Measurements from ENCODE around the gene KCNJ10. TPM values are rescaled to one million over a fixed set of nuclear protein-coding genes. Genes with fewer than 3 reads are reported as not detected.

KCNJ10 gene
- polyA plus RNA-seq, 1 donor, result 0.52 TPM

DNA sequence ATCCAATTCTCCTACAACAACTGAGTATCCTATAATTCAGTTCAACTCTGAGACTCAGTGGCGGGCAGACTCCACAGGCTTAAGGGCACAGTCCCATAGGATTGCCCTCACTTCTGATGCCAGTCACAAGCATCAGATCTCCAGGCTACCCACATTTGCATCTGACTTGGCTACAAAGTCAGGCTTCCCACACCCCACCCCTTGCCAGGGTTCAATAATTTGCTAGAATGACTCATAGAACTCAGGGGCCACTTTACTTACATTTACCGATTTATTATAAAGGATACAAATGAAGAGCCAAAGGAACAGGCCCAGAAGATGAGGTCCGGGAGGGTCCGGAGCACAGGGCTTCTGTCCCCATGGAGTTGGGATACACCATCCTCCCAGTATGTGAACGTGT, 80.0 kb downstream of the KCNJ10 start:
- Histone ChIP-seq H3K4me1 (ENCODE audit: control insufficient read depth, insufficient read depth, low read length) (peaks cover 5% of the 10 kb centered on the region), H3K27me3 (ENCODE audit: control insufficient read depth, insufficient read depth, low read length) (no peaks in the 10 kb centered on the region), H3K27ac (ENCODE audit: low read length) (no peak overlapping the region), H3K36me3 (ENCODE audit: control insufficient read depth, insufficient read depth, low read length) (no peaks in the 10 kb centered on the region), H3K4me3 (ENCODE audit: low read length) (no peak overlapping the region), H3K9me3 (ENCODE audit: control insufficient read depth, low read depth, low read length) (peaks cover 6% of the 10 kb centered on the region)
- WGBS (ENCODE audit: insufficient coverage, low lambda C conversion rate), result 100% methylated on average over 1 of the region's 5 CpGs
- DNase-seq, result no peak

DNA sequence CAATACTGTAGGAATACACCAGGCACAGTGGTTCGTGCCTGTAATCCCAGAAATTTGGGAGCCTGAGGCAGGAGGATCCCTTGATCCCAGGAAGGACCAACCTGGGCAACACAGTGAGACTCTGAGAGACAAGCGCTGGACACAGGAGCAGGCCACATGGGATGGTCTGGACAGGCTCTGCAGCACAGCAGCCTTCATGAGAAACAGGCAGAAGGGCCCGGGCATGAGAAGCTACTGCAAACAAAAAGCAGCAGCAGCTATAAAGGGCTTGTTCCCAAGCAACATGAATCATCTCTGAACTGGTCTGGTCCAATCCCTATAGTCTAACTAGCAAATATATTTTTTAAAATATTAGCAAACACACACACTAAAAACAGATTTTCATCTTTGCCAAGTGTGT, 80.4 kb downstream of the KCNJ10 start:
- no peak for DNase-seq
- Histone ChIP-seq H3K4me1 (ENCODE audit: control insufficient read depth, insufficient read depth, low read length) (peaks cover 5% of the 10 kb centered on the region), H3K27ac (ENCODE audit: low read length) (no peak overlapping the region), H3K36me3 (ENCODE audit: control insufficient read depth, insufficient read depth, low read length) (no peaks in the 10 kb centered on the region), H3K4me3 (ENCODE audit: low read length) (no peak overlapping the region), H3K9me3 (ENCODE audit: control insufficient read depth, low read depth, low read length) (peaks cover 6% of the 10 kb centered on the region), H3K27me3 (ENCODE audit: control insufficient read depth, insufficient read depth, low read length) (no peaks in the 10 kb centered on the region)
- no CpG with 5 or more reads among the region's 3 CpGs for WGBS (ENCODE audit: insufficient coverage, low lambda C conversion rate)

DNA sequence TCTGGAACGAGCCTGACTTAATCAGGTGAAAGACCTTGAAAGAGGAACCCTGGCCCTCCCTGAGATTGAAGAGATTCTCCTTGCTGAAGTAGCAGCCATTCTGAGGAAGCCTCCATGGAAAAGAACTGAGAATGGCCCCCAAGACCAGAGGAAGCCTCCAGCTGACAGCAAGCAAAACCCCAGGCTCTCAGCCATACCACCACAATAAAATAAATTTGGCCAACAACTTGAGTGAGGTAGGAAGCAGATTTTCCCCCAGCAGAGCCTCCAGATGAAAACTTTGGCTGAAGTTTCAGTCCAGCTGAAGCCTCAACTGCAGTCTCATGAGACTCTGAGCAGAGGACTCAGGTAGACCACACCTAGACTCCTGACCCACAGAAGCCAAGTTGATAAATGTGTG, 82.0 kb downstream of the KCNJ10 start:
- WGBS (ENCODE audit: insufficient coverage, low lambda C conversion rate), result no CpG with 5 or more reads among the region's 1 CpG
- H3K4me3 ChIP-seq (ENCODE audit: low read length), result no peak overlapping the region
- no peak for DNase-seq
- H3K27ac ChIP-seq (ENCODE audit: low read length), result no peak overlapping the region
- H3K4me1 ChIP-seq (ENCODE audit: control insufficient read depth, insufficient read depth, low read length), result peaks cover 5% of the 10 kb centered on the region
- no peaks in the 10 kb centered on the region for H3K36me3 ChIP-seq (ENCODE audit: control insufficient read depth, insufficient read depth, low read length)
- H3K27me3 ChIP-seq (ENCODE audit: control insufficient read depth, insufficient read depth, low read length), result no peaks in the 10 kb centered on the region
- H3K9me3 ChIP-seq (ENCODE audit: control insufficient read depth, low read depth, low read length), result peaks cover 6% of the 10 kb centered on the region

DNA sequence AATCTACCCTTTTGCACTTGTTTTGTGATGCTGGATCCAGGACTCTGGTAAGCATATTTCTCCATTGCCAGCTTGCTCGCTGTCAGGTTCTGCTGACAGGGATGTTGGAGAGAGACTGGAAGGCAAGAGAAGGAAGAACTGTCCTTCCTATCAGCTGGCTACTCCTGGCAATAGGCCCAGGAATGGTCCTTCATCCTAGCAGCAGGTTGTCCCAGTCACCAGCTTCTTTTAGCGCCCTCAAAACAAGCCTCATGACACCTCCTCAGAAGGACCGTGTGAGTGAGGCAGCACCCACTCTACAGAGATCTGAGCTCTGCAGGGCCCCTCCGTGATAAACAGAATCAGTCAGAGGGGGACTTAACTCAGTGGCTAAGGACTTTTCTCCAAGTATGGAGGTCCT, 82.8 kb downstream of the KCNJ10 start:
- no peaks in the 10 kb centered on the region for H3K36me3 ChIP-seq (ENCODE audit: control insufficient read depth, insufficient read depth, low read length)
- H3K27me3 ChIP-seq (ENCODE audit: control insufficient read depth, insufficient read depth, low read length), result no peaks in the 10 kb centered on the region
- DNase-seq, result no peak
- H3K27ac ChIP-seq (ENCODE audit: low read length), result no peak overlapping the region
- peaks cover 2% of the 10 kb centered on the region for H3K4me1 ChIP-seq (ENCODE audit: control insufficient read depth, insufficient read depth, low read length)
- H3K4me3 ChIP-seq (ENCODE audit: low read length), result no peak overlapping the region
- WGBS (ENCODE audit: insufficient coverage, low lambda C conversion rate), result no CpG with 5 or more reads among the region's 4 CpGs
- H3K9me3 ChIP-seq (ENCODE audit: control insufficient read depth, low read depth, low read length), result peaks cover 6% of the 10 kb centered on the region

DNA sequence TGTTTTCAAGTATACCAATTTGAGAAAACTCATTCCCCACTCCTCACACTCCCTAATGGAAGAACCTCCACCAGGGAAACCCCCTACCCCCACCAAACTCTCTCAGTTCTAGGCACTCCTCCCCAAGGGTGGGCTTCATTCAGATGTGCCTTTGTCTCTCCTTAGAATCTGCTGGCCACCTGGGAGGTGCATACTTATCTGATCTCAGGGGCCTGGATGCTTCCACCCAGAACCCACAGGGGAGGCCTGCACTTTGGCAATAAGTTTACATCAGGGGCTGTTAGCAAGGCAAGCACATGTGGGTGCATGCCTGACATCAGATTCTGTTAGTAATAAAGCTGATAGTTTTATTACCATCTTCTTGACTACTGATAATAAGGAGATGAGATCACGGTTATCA, 83.4 kb downstream of the KCNJ10 start:
- peaks cover 6% of the 10 kb centered on the region for H3K9me3 ChIP-seq (ENCODE audit: control insufficient read depth, low read depth, low read length)
- no peaks in the 10 kb centered on the region for H3K4me1 ChIP-seq (ENCODE audit: control insufficient read depth, insufficient read depth, low read length)
- no peak overlapping the region for H3K4me3 ChIP-seq (ENCODE audit: low read length)
- no peak for DNase-seq
- no peaks in the 10 kb centered on the region for H3K36me3 ChIP-seq (ENCODE audit: control insufficient read depth, insufficient read depth, low read length)
- no peaks in the 10 kb centered on the region for H3K27me3 ChIP-seq (ENCODE audit: control insufficient read depth, insufficient read depth, low read length)
- no peak overlapping the region for H3K27ac ChIP-seq (ENCODE audit: low read length)
- 33% methylated on average over 1 of the region's 1 CpG for WGBS (ENCODE audit: insufficient coverage, low lambda C conversion rate)

DNA sequence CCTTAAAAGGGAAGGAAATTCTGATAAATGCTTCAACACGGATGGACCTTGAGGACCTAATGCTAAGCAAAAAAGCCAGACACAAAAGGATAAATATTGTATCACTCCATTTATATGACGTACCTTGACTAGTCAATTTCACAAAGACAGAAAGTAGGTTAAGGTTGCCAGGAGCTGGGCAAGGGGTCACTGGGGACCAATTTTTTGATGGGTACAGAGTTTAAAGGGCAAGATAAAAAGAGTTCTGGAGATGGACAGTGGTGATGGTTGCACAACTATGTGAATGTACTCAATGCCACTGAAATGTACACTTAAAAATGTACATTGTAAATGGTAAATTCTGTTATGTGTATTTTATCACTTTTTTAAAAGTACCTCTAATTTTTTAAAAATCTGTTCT, 83.9 kb downstream of the KCNJ10 start:
- no peaks in the 10 kb centered on the region for H3K36me3 ChIP-seq (ENCODE audit: control insufficient read depth, insufficient read depth, low read length)
- no peak overlapping the region for H3K4me3 ChIP-seq (ENCODE audit: low read length)
- no peak overlapping the region for H3K27ac ChIP-seq (ENCODE audit: low read length)
- no peaks in the 10 kb centered on the region for H3K4me1 ChIP-seq (ENCODE audit: control insufficient read depth, insufficient read depth, low read length)
- H3K9me3 ChIP-seq (ENCODE audit: control insufficient read depth, low read depth, low read length), result peaks cover 6% of the 10 kb centered on the region
- WGBS (ENCODE audit: insufficient coverage, low lambda C conversion rate), result 100% methylated on average over 1 of the region's 2 CpGs
- DNase-seq, result no peak
- no peaks in the 10 kb centered on the region for H3K27me3 ChIP-seq (ENCODE audit: control insufficient read depth, insufficient read depth, low read length)

DNA sequence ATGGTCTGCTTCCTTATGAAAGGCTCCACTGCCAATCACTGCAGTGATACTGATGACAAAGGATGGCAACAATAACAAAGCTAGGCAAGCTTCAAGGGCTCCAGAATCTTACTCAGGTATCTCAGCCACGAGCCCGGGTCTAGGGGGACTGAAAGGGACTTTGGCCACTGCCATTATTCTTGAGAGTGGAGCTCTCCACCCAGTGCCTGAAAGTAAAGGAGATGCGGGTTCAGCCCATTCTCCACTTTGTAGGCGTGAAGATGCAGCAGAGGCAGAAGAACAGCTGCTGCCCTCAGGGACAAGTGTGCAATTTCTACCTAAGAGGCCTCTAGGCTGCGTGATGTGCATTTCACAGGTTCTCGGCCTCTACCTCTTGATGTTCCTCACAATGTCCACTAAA, 84.5 kb downstream of the KCNJ10 start:
- Histone ChIP-seq H3K4me3 (ENCODE audit: low read length) (no peak overlapping the region), H3K9me3 (ENCODE audit: control insufficient read depth, low read depth, low read length) (peaks cover 6% of the 10 kb centered on the region), H3K27me3 (ENCODE audit: control insufficient read depth, insufficient read depth, low read length) (no peaks in the 10 kb centered on the region), H3K27ac (ENCODE audit: low read length) (no peak overlapping the region), H3K4me1 (ENCODE audit: control insufficient read depth, insufficient read depth, low read length) (no peaks in the 10 kb centered on the region), H3K36me3 (ENCODE audit: control insufficient read depth, insufficient read depth, low read length) (no peaks in the 10 kb centered on the region)
- no CpG with 5 or more reads among the region's 6 CpGs for WGBS (ENCODE audit: insufficient coverage, low lambda C conversion rate)
- no peak for DNase-seq

DNA sequence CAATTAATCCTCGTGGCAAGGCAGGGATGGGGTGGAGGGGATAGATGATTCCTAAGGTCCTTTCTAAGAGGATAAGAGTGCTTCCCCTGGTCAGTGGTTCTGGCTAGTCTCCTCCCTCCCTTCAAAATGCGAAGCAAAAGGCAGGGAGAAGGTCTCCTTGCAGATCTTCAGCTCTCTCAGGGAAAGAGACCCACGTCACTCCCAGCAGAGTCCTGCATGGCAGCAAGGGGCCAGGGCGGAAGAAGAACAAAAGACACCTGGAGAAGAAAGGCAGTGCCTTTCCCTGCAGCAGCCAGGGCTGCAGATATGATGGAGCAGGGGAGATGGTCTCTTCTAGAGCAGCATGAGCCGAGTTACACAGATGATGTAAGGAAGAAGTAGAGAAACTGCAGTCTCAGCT, 86.3 kb downstream of the KCNJ10 start:
- DNase-seq, result no peak
- Histone ChIP-seq H3K27me3 (ENCODE audit: control insufficient read depth, insufficient read depth, low read length) (no peaks in the 10 kb centered on the region), H3K27ac (ENCODE audit: low read length) (no peak overlapping the region), H3K4me3 (ENCODE audit: low read length) (no peak overlapping the region), H3K36me3 (ENCODE audit: control insufficient read depth, insufficient read depth, low read length) (no peaks in the 10 kb centered on the region), H3K4me1 (ENCODE audit: control insufficient read depth, insufficient read depth, low read length) (no peaks in the 10 kb centered on the region), H3K9me3 (ENCODE audit: control insufficient read depth, low read depth, low read length) (peaks cover 6% of the 10 kb centered on the region)
- WGBS (ENCODE audit: insufficient coverage, low lambda C conversion rate), result 80% methylated on average over 1 of the region's 5 CpGs

DNA sequence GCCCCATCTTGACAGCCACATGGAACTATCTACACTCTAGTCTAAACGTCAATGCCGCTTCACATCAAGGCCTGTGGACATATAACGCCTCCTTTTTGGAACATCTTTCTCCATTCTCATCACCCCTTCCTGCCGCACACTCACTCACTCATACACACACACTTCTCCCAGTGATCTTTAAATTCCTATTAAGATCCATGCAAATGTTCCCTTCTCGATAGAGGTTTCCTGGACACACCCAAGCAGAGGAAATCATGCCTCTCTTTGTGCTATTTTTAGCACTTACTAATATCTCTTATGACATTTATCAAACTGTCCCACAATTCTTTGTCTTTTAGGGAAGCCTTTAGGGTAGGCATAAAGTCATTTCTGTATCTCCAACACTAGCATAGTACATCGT, 87.7 kb downstream of the KCNJ10 start:
- Histone ChIP-seq H3K4me1 (ENCODE audit: control insufficient read depth, insufficient read depth, low read length) (no peaks in the 10 kb centered on the region), H3K27me3 (ENCODE audit: control insufficient read depth, insufficient read depth, low read length) (no peaks in the 10 kb centered on the region), H3K36me3 (ENCODE audit: control insufficient read depth, insufficient read depth, low read length) (no peaks in the 10 kb centered on the region), H3K27ac (ENCODE audit: low read length) (no peak overlapping the region), H3K9me3 (ENCODE audit: control insufficient read depth, low read depth, low read length) (peaks cover 6% of the 10 kb centered on the region), H3K4me3 (ENCODE audit: low read length) (no peak overlapping the region)
- no peak for DNase-seq
- 83% methylated on average over 2 of the region's 6 CpGs for WGBS (ENCODE audit: insufficient coverage, low lambda C conversion rate)

DNA sequence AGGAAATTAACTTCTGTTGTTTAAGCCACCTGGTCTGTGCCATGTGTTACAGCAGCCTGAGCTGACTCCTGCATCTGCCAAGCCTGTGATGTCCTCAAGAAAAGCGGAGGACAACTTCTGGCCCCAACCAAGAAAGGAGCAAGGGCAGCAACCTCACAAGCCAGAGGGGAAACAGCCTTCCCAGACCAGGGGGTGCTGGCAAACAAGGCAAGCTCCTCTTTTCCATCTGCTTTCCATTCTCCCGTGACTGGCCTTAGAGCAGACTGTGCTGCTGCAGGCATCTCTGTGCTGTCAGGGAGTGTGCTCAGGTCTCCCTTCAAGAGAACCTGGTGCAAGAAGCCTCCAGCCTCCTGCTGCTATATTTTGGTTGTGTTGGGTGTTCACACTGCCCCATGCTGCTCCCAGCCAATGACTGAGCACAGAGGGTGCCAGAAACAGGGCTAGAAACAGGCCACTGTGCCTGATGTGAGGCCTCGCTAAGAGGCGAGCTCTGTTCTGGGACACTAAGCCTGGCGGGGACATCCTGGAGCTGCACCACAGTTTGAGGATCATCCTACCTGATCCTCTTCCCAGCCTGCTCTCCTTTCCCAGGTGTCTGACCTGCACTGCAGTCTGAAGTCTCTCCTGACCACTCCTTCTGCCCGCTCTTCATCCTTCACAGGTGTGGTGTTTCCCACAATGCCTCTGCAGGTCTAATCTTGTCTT, 88.5 kb downstream of the KCNJ10 start:
- WGBS (ENCODE audit: insufficient coverage, low lambda C conversion rate), result 100% methylated on average over 1 of the region's 6 CpGs
- Histone ChIP-seq H3K36me3 (ENCODE audit: control insufficient read depth, insufficient read depth, low read length) (no peaks in the 10 kb centered on the region), H3K9me3 (ENCODE audit: control insufficient read depth, low read depth, low read length) (peaks cover 4% of the 10 kb centered on the region), H3K4me3 (ENCODE audit: low read length) (no peak overlapping the region), H3K27ac (ENCODE audit: low read length) (no peak overlapping the region), H3K27me3 (ENCODE audit: control insufficient read depth, insufficient read depth, low read length) (no peaks in the 10 kb centered on the region), H3K4me1 (ENCODE audit: control insufficient read depth, insufficient read depth, low read length) (no peaks in the 10 kb centered on the region)
- DNase-seq, result no peak

DNA sequence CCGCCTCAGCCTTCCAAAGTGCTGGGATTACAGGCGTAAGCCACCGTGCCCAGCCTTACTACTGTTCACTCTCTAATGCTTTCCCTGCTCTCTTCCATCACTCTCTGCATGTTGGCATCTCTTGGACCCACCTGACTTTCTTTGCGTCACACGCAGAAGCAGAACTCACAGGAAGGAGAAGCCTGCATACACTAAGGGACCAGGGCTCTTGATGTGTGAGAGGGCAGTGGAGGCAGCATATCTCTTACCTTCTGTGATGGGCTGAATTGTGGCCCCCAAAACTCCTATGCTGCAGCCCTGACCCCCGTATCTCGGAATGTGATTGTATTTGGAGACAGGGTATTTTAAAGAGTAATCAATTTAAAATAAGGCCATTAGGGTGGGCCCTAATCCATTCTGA, 89.2 kb downstream of the KCNJ10 start:
- WGBS (ENCODE audit: insufficient coverage, low lambda C conversion rate), result no CpG with 5 or more reads among the region's 7 CpGs

More for the DNA sequence above, 89.2 kb downstream of the KCNJ10 start:
- no peak overlapping the region for H3K4me3 ChIP-seq (ENCODE audit: low read length)
- no peak overlapping the region for H3K27ac ChIP-seq (ENCODE audit: low read length)
- no peaks in the 10 kb centered on the region for H3K4me1 ChIP-seq (ENCODE audit: control insufficient read depth, insufficient read depth, low read length)
- no peaks in the 10 kb centered on the region for H3K36me3 ChIP-seq (ENCODE audit: control insufficient read depth, insufficient read depth, low read length)
- H3K27me3 ChIP-seq (ENCODE audit: control insufficient read depth, insufficient read depth, low read length), result no peaks in the 10 kb centered on the region
- no peak for DNase-seq
- no peaks in the 10 kb centered on the region for H3K9me3 ChIP-seq (ENCODE audit: control insufficient read depth, low read depth, low read length)
